Measurements from ENCODE around the gene CT83. TPM values are rescaled to one million over a fixed set of nuclear protein-coding genes. Genes with fewer than 3 reads are reported as not detected.

The CT83 gene, protein sequence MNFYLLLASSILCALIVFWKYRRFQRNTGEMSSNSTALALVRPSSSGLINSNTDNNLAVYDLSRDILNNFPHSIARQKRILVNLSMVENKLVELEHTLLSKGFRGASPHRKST
- total RNA-seq (2021; ENCODE audit: unreplicated experiment), result not detected
- not detected for polyA plus RNA-seq (2012; ENCODE audit: insufficient read length)
- Bru-seq, nascent RNA, result not detected
- not detected for BruChase-seq, experiment 1, labeled RNA remaining after a 2-hour chase
- BruChase-seq, experiment 2, labeled RNA remaining after a 6-hour chase, result not detected
- long read RNA-seq, result 0 reads

- no peak for ATAC-seq
- intact Hi-C loops (cut with micrococcal nuclease; ENCODE audit: unreplicated experiment), result no loop called here
Measured at GRCh38 chrX:116462822-116463221, at the start of gene CT83. Gene CT83, minus strand, starts transcription at chrX:116462976. Its CDS starts 120 bp downstream, at chrX:116462856.

DNA sequence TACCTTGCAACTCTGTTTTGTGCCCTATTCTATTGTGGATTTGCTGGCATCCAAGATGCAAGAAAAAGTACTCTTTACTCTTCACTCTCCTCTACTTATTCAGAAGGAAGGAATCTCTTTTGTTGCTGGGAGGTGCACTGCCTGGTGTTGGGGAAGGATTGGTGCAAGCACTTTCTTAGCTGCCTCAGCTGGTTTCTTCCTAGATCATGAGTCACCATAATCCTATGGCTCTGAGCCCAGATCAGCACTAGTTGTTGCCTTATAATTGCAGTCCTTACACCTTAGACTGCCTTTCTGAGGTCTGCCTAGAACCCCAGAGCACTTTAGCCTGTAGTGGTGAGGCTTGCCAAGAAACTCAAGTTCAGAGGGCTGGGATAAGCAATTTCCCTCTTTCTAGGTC, 37.0 kb upstream of the CT83 start:
- no peak for DNase-seq (ENCODE audit: low read depth, low spot score)
- TF ChIP-seq POLR2AphosphoS5 (IDR thresholded peaks at IDR 0.05; ENCODE audit: low read depth, low read length) (no peak), REST (IDR thresholded peaks at IDR 0.05; ENCODE audit: insufficient read depth in 1 of 2, low read depth in 2 of 2, low read length in 1 of 2) (no peak)
- Histone ChIP-seq H3K36me3 (ENCODE audit: control insufficient read depth, insufficient read depth, low read length) (no peaks in the 10 kb centered on the region), H3K4me3 (ENCODE audit: low read depth in 2 of 2, low read length in 2 of 2) (no peak overlapping the region), H3K27ac (ENCODE audit: low read length) (no peak overlapping the region), H3K4me1 (ENCODE audit: control insufficient read depth, insufficient read depth, low read length) (no peaks in the 10 kb centered on the region), H3K9me3 (ENCODE audit: control insufficient read depth, insufficient read depth, low read depth, low read length) (no peaks in the 10 kb centered on the region), H3K27me3 (ENCODE audit: control insufficient read depth, insufficient read depth, low read length) (no peaks in the 10 kb centered on the region)
- no TSS peak for BruUV-seq (replicated peaks)
- intact Hi-C loops (cut with micrococcal nuclease; ENCODE audit: unreplicated experiment), result loop anchor here (10.0 kb wide), 2 partner anchors 1485 to 1755 kb away; no protein-coding TSS in a partner anchor
- no peak for ATAC-seq
- in situ Hi-C loops (cut with HindIII; ENCODE audit: low pct_unique_long_range_greater_than_20kb, low sequenced_read_pairs), result no loop called here
- ChIA-PET POLR2A (no interaction called here), CTCF (no interaction called here)

More at GRCh38 chrX:116462822-116463221, at the start of gene CT83:
- H3K36me3 ChIP-seq (ENCODE audit: control insufficient read depth, insufficient read depth, low read length), result no peaks in the 10 kb centered on the region
- no peaks in the 10 kb centered on the region for H3K9me3 ChIP-seq (ENCODE audit: control insufficient read depth, insufficient read depth, low read depth, low read length)
- no peak within 1 kb of the TSS for H3K4me3 ChIP-seq (ENCODE audit: low read depth in 2 of 2, low read length in 2 of 2)
- DNase-seq (ENCODE audit: low read depth, low spot score), result no peak
- no TSS peak for BruUV-seq (replicated peaks)
- H3K27me3 ChIP-seq (ENCODE audit: control insufficient read depth, insufficient read depth, low read length), result no peaks in the 10 kb centered on the region
- no peak within 1 kb of the TSS for H3K27ac ChIP-seq (ENCODE audit: low read length)
- TF ChIP-seq REST (IDR thresholded peaks at IDR 0.05; ENCODE audit: insufficient read depth in 1 of 2, low read depth in 2 of 2, low read length in 1 of 2), result no peak
- no peak for TF ChIP-seq CTCF (IDR thresholded peaks at IDR 0.05)
- TF ChIP-seq SIN3A (IDR thresholded peaks at IDR 0.05; ENCODE audit: borderline replicate concordance, insufficient read depth, low read depth, low read length), result no peak
- no peak for TF ChIP-seq POLR2AphosphoS5 (IDR thresholded peaks at IDR 0.05; ENCODE audit: low read depth, low read length)
- no peak for TF ChIP-seq TCF7L2 (IDR thresholded peaks at IDR 0.05; ENCODE audit: low read depth, low read length)
- H3K4me1 ChIP-seq (ENCODE audit: control insufficient read depth, insufficient read depth, low read length), result no peaks in the 10 kb centered on the region
- CTCF ChIA-PET, result no interaction called here
- POLR2A ChIA-PET, result no interaction called here
- in situ Hi-C loops (cut with HindIII; ENCODE audit: low pct_unique_long_range_greater_than_20kb, low sequenced_read_pairs), result no loop called here
